SU-DHL-6 (cell line): ENCODE data around the gene NOL8.

Experiments used
- CTCF ChIP-seq: fragments of 200-600 bp; sonication (generic); IDR thresholded peaks from one replicate; pipeline ENCODE4 v1.5.1; 2017; ENCODE audit warnings: antibody characterized with exemption, mild to moderate bottlenecking, low read length, moderate library complexity; ENCODE audit not compliant: insufficient read depth, poor library complexity, severe bottlenecking
- EZH2phosphoT487 ChIP-seq: fragments of 200-600 bp; sonication (generic), shearing (Covaris generic); conservative IDR thresholded peaks from 2 replicates; pipeline ENCODE4 v1.6.1; 2018; ENCODE audit warnings: mild to moderate bottlenecking, antibody characterized with exemption, low read length, moderate library complexity, mixed read lengths

GRCh38 chr9:92328225-92328624, 3.1 kb upstream of the NOL8 start:
- TF ChIP-seq CTCF (no peak), EZH2phosphoT487 (no peak)
